ENCODE data around the gene ADNP2. TPM values are rescaled to one million over a fixed set of nuclear protein-coding genes. Genes with fewer than 3 reads are reported as not detected.
A peak's percentile ranks its signal among the peaks of the same experiment; 100 is the strongest.

ADNP2 gene
- total RNA-seq, 1 donor from 2014 or later: 14.2 TPM

GRCh38 chr18:80137976-80138375 is 28.9 kb downstream of the ADNP2 start:
- H3K36me3 ChIP-seq: peaks cover 60% of the 10 kb centered on the region
- no peaks in the 10 kb centered on the region for H3K27me3 ChIP-seq
- no peak overlapping the region for H3K4me3 ChIP-seq
- H3K4me1 ChIP-seq: no peaks in the 10 kb centered on the region
- no peak for TF ChIP-seq CTCF (IDR thresholded peaks at IDR 0.05)
- DNase-seq (no peak), ATAC-seq (no peak)
- H3K9me3 ChIP-seq: no peaks in the 10 kb centered on the region
- intact Hi-C loops (cut with DNase I): no loop called here
- no peak overlapping the region for H3K27ac ChIP-seq

- Histone ChIP-seq H3K27me3 (no peaks in the 10 kb centered on the region), H3K27ac (no peak overlapping the region), H3K36me3 (peaks cover 41% of the 10 kb centered on the region), H3K4me3 (no peak overlapping the region), H3K9me3 (no peaks in the 10 kb centered on the region), H3K4me1 (no peaks in the 10 kb centered on the region)
- ATAC-seq (no peak), DNase-seq (no peak)
- no peak for TF ChIP-seq CTCF (IDR thresholded peaks at IDR 0.05)
- intact Hi-C loops (cut with DNase I): no loop called here
Observed at GRCh38 chr18:80140455-80140985, 31.5 kb downstream of the ADNP2 start.

GRCh38 chr18:80143881-80144280 is 34.8 kb downstream of the ADNP2 start:
- no peak for TF ChIP-seq CTCF (IDR thresholded peaks at IDR 0.05)
- Histone ChIP-seq H3K9me3 (no peaks in the 10 kb centered on the region), H3K4me1 (peaks cover 5% of the 10 kb centered on the region), H3K4me3 (no peak overlapping the region), H3K27me3 (no peaks in the 10 kb centered on the region), H3K27ac (no peak overlapping the region), H3K36me3 (peaks cover 11% of the 10 kb centered on the region)
- intact Hi-C loops (cut with DNase I): no loop called here
- ATAC-seq (no peak), DNase-seq (no peak)

- Histone ChIP-seq H3K27ac (no peak overlapping the region), H3K4me3 (no peak overlapping the region), H3K9me3 (no peaks in the 10 kb centered on the region), H3K36me3 (no peaks in the 10 kb centered on the region), H3K4me1 (peaks cover 5% of the 10 kb centered on the region), H3K27me3 (no peaks in the 10 kb centered on the region)
- intact Hi-C loops (cut with DNase I): no loop called here
- TF ChIP-seq CTCF (IDR thresholded peaks at IDR 0.05): no peak
- ATAC-seq (no peak), DNase-seq (no peak)
Observed at GRCh38 chr18:80145196-80145804, 36.2 kb downstream of the ADNP2 start.

GRCh38 chr18:80147037-80147417 is 38.0 kb downstream of the ADNP2 start:
- Histone ChIP-seq H3K4me3 (peak overlapping the region; percentile 58), H3K9me3 (no peaks in the 10 kb centered on the region), H3K27me3 (no peaks in the 10 kb centered on the region), H3K27ac (no peak overlapping the region), H3K36me3 (no peaks in the 10 kb centered on the region), H3K4me1 (peaks cover 5% of the 10 kb centered on the region)
- TF ChIP-seq CTCF (IDR thresholded peaks at IDR 0.05): no peak
- DNase-seq: no peak
- peak; percentile 8 for ATAC-seq
- intact Hi-C loops (cut with DNase I): no loop called here

Data from upper lobe of right lung (tissue), 1 donor.